Thoracic aorta (tissue), 2 donors: ENCODE results near the gene TEF. TPM values are rescaled to one million over a fixed set of nuclear protein-coding genes. Genes with fewer than 3 reads are reported as not detected.
A peak's percentile ranks its signal among the peaks of the same experiment; 100 is the strongest.

ENCODE experiments used
- ATAC-seq: fragments of 150-250 bp; one replicate; pipeline ENCODE4 v1.8.0; 2017; ENCODE audit warnings: low read depth; ENCODE audit not compliant: insufficient number of reproducible peaks, low FRiP score
- DNase-seq: peaks from one replicate; pipeline ENCODE4 v3.0.0-alpha.2; 2020; ENCODE audit warnings: low spot score
- H3K27ac ChIP-seq, 2 donors: fragments of 200-600 bp; sonication (generic); 1 replicate in 1 of 2; 2 replicates in 1 of 2; pipeline ENCODE4 v1.5.1; 2016; ENCODE audit warnings: mild to moderate bottlenecking in 2 of 2, moderate library complexity in 2 of 2
- H3K27me3 ChIP-seq: fragments of 200-600 bp; sonication (generic); replicated peaks from 2 replicates; pipeline ENCODE4 v1.6.0; 2016; ENCODE audit warnings: mild to moderate bottlenecking; ENCODE audit not compliant: insufficient read depth
- H3K36me3 ChIP-seq: fragments of 200-600 bp; sonication (generic); one replicate; pipeline ENCODE4 v1.5.1; 2016
- H3K4me1 ChIP-seq, 2 donors: fragments of 200-600 bp; sonication (generic); 1 replicate in 1 of 2; 2 replicates in 1 of 2; pipeline versions ENCODE4 v1.5.1 to v1.6.0; 2016; ENCODE audit warnings: low read depth in 2 of 2, mild to moderate bottlenecking in 1 of 2; ENCODE audit not compliant: control insufficient read depth in 1 of 2
- H3K4me3 ChIP-seq: fragments of 200-600 bp; sonication (generic); 2 replicates; pipeline ENCODE4 v1.5.1; 2016; ENCODE audit warnings: mild to moderate bottlenecking
- H3K9me3 ChIP-seq: fragments of 200-600 bp; sonication (generic); 2 replicates; pipeline ENCODE4 v1.5.1; 2016
- total RNA-seq, 2 donors: library from RNA; depleted of rRNA; stranded (reverse); fragments of >200 nt; gene quantifications; one replicate each; pipeline versions ENCODE4 v1.1.0 to v1.2.3, GENCODE V29; 2016
- TF ChIP-seq, protein P1 (sequence below): fragments of 200-600 bp; sonication (generic); IDR thresholded peaks from one replicate; pipeline ENCODE4 v1.5.1; 2019; ENCODE audit warnings: antibody characterized with exemption

TEF gene
- total RNA-seq, 2 donors from 2014 or later, result 21.4 to 23.1 TPM

DNA sequence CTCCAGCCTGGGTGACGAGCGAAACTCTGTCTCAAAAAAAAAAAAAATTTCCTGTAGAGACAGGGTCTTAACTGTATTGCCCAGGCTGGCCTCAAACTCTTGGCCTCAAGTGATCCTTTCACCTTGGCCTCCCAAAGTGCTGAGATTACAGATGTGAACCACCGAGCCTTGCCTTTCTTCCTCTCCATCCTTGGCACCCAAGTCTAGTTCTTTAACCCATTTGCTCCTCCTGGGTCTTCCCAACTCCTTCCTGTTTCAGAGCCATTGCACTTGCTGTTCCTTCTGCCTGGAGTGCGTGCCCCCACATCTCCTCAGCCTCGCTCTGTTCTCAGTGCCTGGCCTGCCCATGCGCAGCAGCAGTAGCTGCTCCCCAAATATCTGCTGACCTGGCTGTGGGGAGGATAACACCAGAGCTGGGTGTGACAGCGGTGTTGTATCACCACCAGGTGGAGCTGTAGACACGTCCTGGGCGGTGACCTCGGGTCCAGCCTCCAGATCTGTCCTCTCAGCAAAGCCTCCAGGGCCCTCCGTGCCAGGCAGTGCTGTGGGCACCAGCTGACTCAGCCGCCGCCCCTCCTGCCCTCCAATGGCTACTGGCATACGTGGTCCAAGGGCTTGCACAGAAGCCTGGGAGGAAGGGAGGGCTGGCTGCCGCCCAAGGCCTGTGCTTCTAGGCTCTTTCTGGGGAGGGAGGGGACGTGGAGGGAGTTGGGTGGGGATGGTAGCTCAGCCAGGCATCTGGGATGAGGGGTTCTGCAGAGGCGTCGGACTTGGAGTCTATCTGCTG is 22.0 kb downstream of the TEF start:
- Histone ChIP-seq H3K36me3 (no peaks in the 10 kb centered on the region), H3K27ac (peak overlapping the region; percentile 23 to 71), H3K4me1 (peaks cover 4 to 28% of the 10 kb centered on the region in 2 donors), H3K9me3 (no peaks in the 10 kb centered on the region), H3K27me3 (no peaks in the 10 kb centered on the region), H3K4me3 (peak overlapping the region; percentile 2)
- TF ChIP-seq, protein P1, sequence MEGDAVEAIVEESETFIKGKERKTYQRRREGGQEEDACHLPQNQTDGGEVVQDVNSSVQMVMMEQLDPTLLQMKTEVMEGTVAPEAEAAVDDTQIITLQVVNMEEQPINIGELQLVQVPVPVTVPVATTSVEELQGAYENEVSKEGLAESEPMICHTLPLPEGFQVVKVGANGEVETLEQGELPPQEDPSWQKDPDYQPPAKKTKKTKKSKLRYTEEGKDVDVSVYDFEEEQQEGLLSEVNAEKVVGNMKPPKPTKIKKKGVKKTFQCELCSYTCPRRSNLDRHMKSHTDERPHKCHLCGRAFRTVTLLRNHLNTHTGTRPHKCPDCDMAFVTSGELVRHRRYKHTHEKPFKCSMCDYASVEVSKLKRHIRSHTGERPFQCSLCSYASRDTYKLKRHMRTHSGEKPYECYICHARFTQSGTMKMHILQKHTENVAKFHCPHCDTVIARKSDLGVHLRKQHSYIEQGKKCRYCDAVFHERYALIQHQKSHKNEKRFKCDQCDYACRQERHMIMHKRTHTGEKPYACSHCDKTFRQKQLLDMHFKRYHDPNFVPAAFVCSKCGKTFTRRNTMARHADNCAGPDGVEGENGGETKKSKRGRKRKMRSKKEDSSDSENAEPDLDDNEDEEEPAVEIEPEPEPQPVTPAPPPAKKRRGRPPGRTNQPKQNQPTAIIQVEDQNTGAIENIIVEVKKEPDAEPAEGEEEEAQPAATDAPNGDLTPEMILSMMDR, result peak; percentile 97
- DNase-seq (peak; percentile 95), ATAC-seq (peak; percentile 90)

DNA sequence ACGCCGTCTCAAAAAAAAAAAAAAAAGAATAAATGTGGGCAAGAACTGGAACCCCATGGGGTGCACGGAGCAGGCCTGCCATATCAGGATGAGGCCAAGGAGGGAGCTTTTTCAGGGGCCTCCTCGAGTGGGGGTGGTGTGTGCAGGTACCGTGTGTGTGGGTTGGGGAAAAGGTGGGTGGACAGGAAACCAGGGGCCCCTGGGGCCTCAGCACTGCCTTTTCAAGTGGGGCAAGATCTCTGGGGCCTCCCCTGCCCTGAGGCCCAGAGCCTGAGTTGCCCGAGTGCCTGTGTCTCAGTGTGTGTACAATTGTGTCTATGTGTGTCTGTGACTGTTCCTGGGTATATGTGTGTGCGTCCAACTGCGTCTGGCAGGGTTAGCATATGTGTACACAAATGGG is 23.8 kb downstream of the TEF start:
- DNase-seq, result no peak
- TF ChIP-seq, protein P1, result no peak
- peaks cover 10 to 46% of the 10 kb centered on the region in 2 donors for H3K4me1 ChIP-seq
- no peak for ATAC-seq
- no peaks in the 10 kb centered on the region for H3K27me3 ChIP-seq
- H3K4me3 ChIP-seq, result no peak overlapping the region
- H3K36me3 ChIP-seq, result no peaks in the 10 kb centered on the region
- no peaks in the 10 kb centered on the region for H3K9me3 ChIP-seq
- H3K27ac ChIP-seq, result no peak overlapping the region

DNA sequence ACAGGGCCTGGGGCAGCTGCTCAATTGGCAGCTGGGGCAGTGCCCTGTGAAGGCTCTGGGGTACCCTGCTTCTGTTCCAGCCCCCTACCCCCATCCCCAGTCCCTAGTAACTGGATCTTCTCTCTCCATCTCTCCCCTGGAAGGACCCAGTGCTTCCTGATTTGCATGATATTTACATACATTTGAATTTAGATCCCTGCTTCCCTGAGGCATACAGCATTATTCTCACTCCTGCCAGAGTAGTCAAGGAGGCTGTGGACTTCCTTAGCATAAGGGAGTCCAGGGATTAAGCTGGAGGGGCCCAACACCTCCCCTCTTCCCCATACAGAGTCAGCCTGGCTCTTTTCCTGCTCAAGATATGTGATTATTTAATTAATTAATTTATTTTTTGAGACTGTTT is 24.7 kb downstream of the TEF start:
- ATAC-seq (no peak), DNase-seq (no peak)
- no peaks in the 10 kb centered on the region for H3K36me3 ChIP-seq
- H3K4me3 ChIP-seq, result no peak overlapping the region
- H3K27ac ChIP-seq, result no peak overlapping the region
- H3K9me3 ChIP-seq, result no peaks in the 10 kb centered on the region
- H3K27me3 ChIP-seq, result no peaks in the 10 kb centered on the region
- TF ChIP-seq, protein P1, result no peak
- peaks cover 18 to 55% of the 10 kb centered on the region in 2 donors for H3K4me1 ChIP-seq

DNA sequence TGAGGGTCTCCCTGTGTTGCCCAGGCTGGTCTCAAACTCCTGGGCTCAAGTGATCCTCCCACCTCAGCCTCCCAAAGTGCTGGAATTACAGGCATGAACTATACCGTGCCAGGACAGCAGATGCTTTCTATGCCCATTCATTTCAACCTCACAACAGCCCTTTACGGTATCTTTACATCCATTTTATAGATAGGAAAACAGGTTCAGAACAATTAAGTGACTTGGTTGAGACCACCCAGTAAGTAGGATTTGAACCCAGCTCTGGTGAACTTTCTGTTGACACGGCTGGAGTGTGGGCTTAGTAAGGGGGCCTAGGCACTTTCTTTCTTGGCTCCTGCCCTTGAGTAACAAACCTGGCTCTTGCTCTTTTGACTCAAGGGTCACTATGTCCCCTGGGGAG is 25.7 kb downstream of the TEF start:
- Histone ChIP-seq H3K27ac (no peak overlapping the region), H3K4me3 (no peak overlapping the region), H3K27me3 (no peaks in the 10 kb centered on the region), H3K4me1 (peaks cover 28 to 55% of the 10 kb centered on the region in 2 donors), H3K9me3 (no peaks in the 10 kb centered on the region), H3K36me3 (no peaks in the 10 kb centered on the region)
- TF ChIP-seq, protein P1, result no peak
- DNase-seq, result no peak
- ATAC-seq, result no peak

DNA sequence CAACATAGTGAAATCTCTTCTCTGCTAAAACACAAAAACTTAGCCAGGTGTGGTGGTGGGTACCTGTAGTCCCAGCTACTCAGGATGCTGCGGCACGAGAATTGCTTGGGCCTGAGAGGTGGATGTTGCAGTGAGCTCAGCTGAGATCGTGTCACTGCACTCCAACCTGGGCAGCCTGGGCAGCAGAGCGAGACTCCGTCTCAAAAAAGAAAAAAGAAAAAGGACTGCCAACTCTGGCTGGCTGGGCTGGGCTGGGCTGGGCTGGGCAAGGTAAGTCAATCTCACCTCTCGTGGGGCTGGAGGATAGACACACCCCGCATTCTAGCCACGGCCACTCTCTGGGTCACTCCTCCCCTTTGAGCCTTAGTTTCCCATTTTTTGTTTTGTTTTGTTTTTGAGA is 26.9 kb downstream of the TEF start:
- H3K27me3 ChIP-seq, result no peaks in the 10 kb centered on the region
- H3K27ac ChIP-seq, result peak overlapping the region; percentile 98
- TF ChIP-seq, protein P1, result no peak

More for the DNA sequence above, 26.9 kb downstream of the TEF start:
- Histone ChIP-seq H3K9me3 (no peaks in the 10 kb centered on the region), H3K36me3 (no peaks in the 10 kb centered on the region), H3K4me1 (peaks cover 35 to 57% of the 10 kb centered on the region in 2 donors), H3K4me3 (no peak overlapping the region)
- DNase-seq, result no peak
- ATAC-seq, result no peak
